Neural cell (in vitro differentiated cells): ENCODE data around the gene CCR6. TPM values are rescaled to one million over a fixed set of nuclear protein-coding genes. Genes with fewer than 3 reads are reported as not detected.

Experiments used
- H2AFZ ChIP-seq: fragments of 200-600, 300-800 bp; sonication (generic), shearing (Covaris generic); 2 replicates; pipeline ENCODE4 v1.6.0; 2014; ENCODE audit warnings: low read depth, mild to moderate bottlenecking, antibody characterized with exemption, low read length, moderate library complexity
- H3F3A ChIP-seq: fragments of 200-600 bp; shearing (Covaris generic); 2 replicates; pipeline ENCODE4 v1.6.1; 2016; ENCODE audit warnings: mild to moderate bottlenecking, moderate library complexity, mixed read lengths, antibody characterized with exemption, low read length; ENCODE audit not compliant: insufficient read depth, poor library complexity, severe bottlenecking
- H3K27ac ChIP-seq: fragments of 200-600, 300-800 bp; sonication (generic), shearing (Covaris generic); 2 replicates; pipeline ENCODE4 v1.5.1; 2014; ENCODE audit warnings: mild to moderate bottlenecking, low read length, moderate library complexity
- H3K27me3 ChIP-seq: fragments of 300-800, 200-600 bp; sonication (generic), shearing (Covaris generic); 2 replicates; pipeline ENCODE4 v1.6.0; 2014; ENCODE audit warnings: mild to moderate bottlenecking, low read depth, low read length, moderate library complexity; ENCODE audit not compliant: insufficient read depth
- H3K36me3 ChIP-seq: fragments of 300-800, 200-600 bp; sonication (generic), shearing (Covaris generic); 2 replicates; pipeline ENCODE4 v1.5.1; 2014; ENCODE audit warnings: mild to moderate bottlenecking, antibody characterized with exemption, low read length, moderate library complexity; ENCODE audit not compliant: insufficient read depth
- H3K4me2 ChIP-seq: fragments of 300-800, 200-600 bp; sonication (generic), shearing (Covaris generic); 2 replicates; pipeline ENCODE4 v1.6.0; 2014; ENCODE audit warnings: mild to moderate bottlenecking, low read length
- H3K4me3 ChIP-seq: fragments of 300-800, 200-600 bp; sonication (generic), shearing (Covaris generic); 2 replicates; pipeline ENCODE4 v1.5.1; 2014; ENCODE audit warnings: mild to moderate bottlenecking, low read length, moderate library complexity
- H3K79me2 ChIP-seq: fragments of 200-600 bp; shearing (Covaris generic); replicated peaks from 2 replicates; pipeline ENCODE4 v1.6.0; 2014; ENCODE audit warnings: mild to moderate bottlenecking, low read length, moderate library complexity; ENCODE audit not compliant: insufficient read depth
- H3K9ac ChIP-seq: fragments of 300-800, 200-600 bp; sonication (generic), shearing (Covaris generic); 2 replicates; pipeline ENCODE4 v1.6.1; 2016; ENCODE audit warnings: mild to moderate bottlenecking, low read length, mixed read lengths
- H3K9me2 ChIP-seq: fragments of 200-600 bp; shearing (Covaris generic); 2 replicates; pipeline ENCODE4 v1.6.1; 2016; ENCODE audit warnings: mild to moderate bottlenecking, low read length, mixed read lengths; ENCODE audit not compliant: insufficient read depth
- H3K9me3 ChIP-seq: fragments of 200-600, 300-800 bp; sonication (generic), shearing (Covaris generic); 2 replicates; pipeline ENCODE4 v1.6.1; 2016; ENCODE audit warnings: mild to moderate bottlenecking, mixed run types, low read length, moderate library complexity, mixed read lengths
- H4K20me1 ChIP-seq: fragments of 200-600 bp; shearing (Covaris generic); 2 replicates; pipeline ENCODE4 v1.6.1; 2016; ENCODE audit warnings: mild to moderate bottlenecking, mixed run types; ENCODE audit not compliant: insufficient read depth
- CTCF ChIP-seq: fragments of 450-650 bp; IDR thresholded peaks from 2 replicates; pipeline ENCODE4 v1.5.1; 2014; ENCODE audit warnings: antibody characterized with exemption, mild to moderate bottlenecking, moderate library complexity; ENCODE audit not compliant: poor library complexity, severe bottlenecking
- MXI1 ChIP-seq: fragments of 450-650 bp; conservative IDR thresholded peaks from 2 replicates; pipeline ENCODE4 v1.6.1; 2014; ENCODE audit warnings: antibody characterized with exemption, mild to moderate bottlenecking; ENCODE audit not compliant: poor library complexity, severe bottlenecking
- POLR2AphosphoS5 ChIP-seq: IDR thresholded peaks from 2 replicates; pipeline ENCODE4 v1.6.1; 2012
- RAD21 ChIP-seq: fragments of 450-650 bp; conservative IDR thresholded peaks from 2 replicates; pipeline ENCODE4 v1.6.1; 2014; ENCODE audit warnings: antibody characterized with exemption, mild to moderate bottlenecking, moderate library complexity
- REST ChIP-seq: IDR thresholded peaks from 2 replicates; pipeline ENCODE4 v1.6.1; 2012; ENCODE audit warnings: borderline replicate concordance
- SMC3 ChIP-seq: fragments of 450-650 bp; conservative IDR thresholded peaks from 2 replicates; pipeline ENCODE4 v1.6.1; 2014; ENCODE audit warnings: antibody characterized with exemption, mild to moderate bottlenecking, moderate library complexity; ENCODE audit not compliant: poor library complexity
- TAF1 ChIP-seq: IDR thresholded peaks from 2 replicates; pipeline ENCODE4 v1.6.1; 2012; ENCODE audit warnings: low read depth
- polyA plus RNA-seq: library from polyadenylated mRNA; depleted of rRNA; stranded (reverse); fragments of >200 nt; gene quantifications from 2 replicates; pipeline ENCODE4 v1.2.3, GENCODE V29; 2014

CCR6 gene
- polyA plus RNA-seq, 1 donor from 2014 or later: not detected

GRCh38 chr6:167116109-167116837, 6.6 kb upstream of the CCR6 start:
- Histone ChIP-seq H3K36me3 (no peaks in the 10 kb centered on the region), H3K9ac (no peak overlapping the region), H3K79me2 (no peaks in the 10 kb centered on the region), H4K20me1 (no peaks in the 10 kb centered on the region), H3F3A (no peaks in the 10 kb centered on the region), H3K4me3 (no peak overlapping the region), H3K4me2 (no peak overlapping the region), H2AFZ (no peak overlapping the region), H3K9me3 (no peaks in the 10 kb centered on the region), H3K9me2 (no peaks in the 10 kb centered on the region), H3K27me3 (no peaks in the 10 kb centered on the region), H3K27ac (no peak overlapping the region)
- no peak for TF ChIP-seq CTCF
- TF ChIP-seq REST: no peak
- no peak for TF ChIP-seq MXI1
- no peak for TF ChIP-seq SMC3

GRCh38 chr6:167116838-167117228, 6.1 kb upstream of the CCR6 start:
- Histone ChIP-seq H3K79me2 (no peaks in the 10 kb centered on the region), H3K9me2 (no peaks in the 10 kb centered on the region), H2AFZ (no peak overlapping the region), H3K27me3 (no peaks in the 10 kb centered on the region), H3K9ac (no peak overlapping the region), H4K20me1 (no peaks in the 10 kb centered on the region), H3F3A (no peaks in the 10 kb centered on the region), H3K9me3 (no peaks in the 10 kb centered on the region), H3K4me2 (no peak overlapping the region), H3K27ac (no peak overlapping the region), H3K4me3 (no peak overlapping the region), H3K36me3 (no peaks in the 10 kb centered on the region)
- TF ChIP-seq POLR2AphosphoS5 (no peak), RAD21 (no peak), TAF1 (no peak), CTCF (no peak), REST (no peak)
